HG03159 (cell line): Measurements from ENCODE around the gene TMEM183A.

ENCODE experiments used
- ATAC-seq: cut with Tn5 transposase; IDR thresholded peaks from one replicate; pipeline ENCODE4 v1.9.1; 2021; ENCODE audit warnings: mild to moderate bottlenecking, moderate library complexity; ENCODE audit not compliant: unreplicated experiment

The TMEM183A gene

DNA sequence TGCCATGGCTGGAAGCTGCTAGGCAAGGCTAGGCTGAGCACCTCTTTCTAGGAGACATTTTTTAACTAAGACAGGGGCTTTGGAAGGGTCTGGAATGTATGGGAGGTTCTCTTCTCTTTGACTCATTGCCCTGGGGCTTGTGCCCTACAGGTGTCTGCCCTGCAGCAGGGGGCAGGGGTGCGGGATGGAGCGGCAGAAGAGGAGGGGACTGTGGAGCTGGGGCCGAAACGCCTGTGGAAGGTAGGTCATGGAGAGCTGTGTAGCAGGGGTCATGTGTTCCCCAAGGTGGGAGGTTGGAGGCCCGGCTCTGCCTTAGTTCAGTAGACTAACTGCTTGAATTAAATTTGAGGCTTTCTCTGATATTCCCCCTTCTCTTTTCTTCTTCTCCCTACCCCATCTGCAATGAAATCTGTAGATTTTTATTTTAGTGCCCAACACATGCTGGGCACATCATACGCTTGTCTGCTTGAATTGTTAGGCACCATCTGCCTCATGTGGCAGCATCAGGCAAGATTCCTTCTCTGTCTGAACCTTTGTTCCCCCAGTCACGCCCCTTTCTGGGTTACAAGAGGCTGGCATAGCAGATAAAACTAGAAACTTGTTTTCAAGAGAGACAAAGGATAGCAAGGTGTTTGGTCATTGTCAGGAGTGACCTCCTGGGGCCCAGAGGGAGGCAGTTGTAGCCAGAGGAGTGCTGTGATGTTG, 37.5 kb downstream of the TMEM183A start:
- no peak for ATAC-seq

DNA sequence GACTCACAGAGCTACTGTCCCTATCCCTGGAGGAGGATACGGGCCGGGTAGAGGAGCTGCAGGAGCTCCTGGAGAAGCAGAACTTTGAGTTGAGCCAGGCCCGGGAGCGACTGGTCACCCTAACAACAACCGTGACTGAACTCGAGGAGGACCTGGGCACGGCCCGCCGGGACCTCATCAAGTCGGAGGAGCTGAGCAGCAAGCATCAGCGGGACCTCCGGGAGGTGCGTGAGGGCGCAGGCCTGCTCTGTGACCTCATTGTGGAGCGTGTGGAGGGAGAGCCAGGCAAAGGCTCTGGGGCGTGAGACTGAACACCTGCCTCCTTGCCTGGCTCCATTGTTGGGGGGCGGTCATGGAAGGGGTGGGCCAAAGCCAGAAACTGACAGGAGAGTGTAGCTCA, 38.2 kb downstream of the TMEM183A start:
- no peak for ATAC-seq

DNA sequence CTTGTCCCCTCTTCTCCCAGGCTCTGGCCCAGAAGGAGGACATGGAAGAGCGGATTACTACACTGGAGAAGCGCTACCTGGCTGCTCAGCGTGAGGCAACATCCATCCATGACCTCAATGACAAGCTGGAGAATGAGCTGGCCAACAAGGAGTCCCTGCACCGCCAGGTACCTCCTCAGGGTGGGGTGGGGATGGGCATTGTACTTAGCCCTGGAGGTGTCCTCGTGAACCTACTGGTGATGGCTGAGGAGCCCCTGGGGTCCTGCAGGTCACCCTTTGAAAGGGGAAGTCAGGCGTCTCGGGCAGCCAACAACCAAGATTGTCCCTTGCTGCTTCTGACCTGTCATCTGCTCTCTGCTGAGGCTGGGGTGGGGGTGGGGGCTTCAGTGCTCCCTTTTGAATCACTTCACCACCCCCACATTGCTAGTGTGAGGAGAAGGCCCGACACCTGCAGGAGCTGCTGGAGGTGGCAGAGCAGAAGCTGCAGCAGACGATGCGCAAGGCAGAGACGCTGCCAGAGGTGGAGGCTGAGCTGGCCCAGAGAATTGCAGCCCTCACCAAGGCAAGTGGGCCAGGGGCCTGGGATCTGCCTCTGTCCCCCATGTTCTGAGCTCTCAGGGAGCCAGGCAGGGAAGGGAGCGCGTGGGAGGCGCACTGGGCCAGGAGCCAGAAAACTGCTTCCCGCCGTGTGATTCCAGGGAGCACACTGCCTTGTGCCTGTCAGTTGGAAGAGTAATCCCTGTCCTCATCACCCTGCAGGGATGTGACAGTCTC, 38.8 kb downstream of the TMEM183A start:
- ATAC-seq = no peak

DNA sequence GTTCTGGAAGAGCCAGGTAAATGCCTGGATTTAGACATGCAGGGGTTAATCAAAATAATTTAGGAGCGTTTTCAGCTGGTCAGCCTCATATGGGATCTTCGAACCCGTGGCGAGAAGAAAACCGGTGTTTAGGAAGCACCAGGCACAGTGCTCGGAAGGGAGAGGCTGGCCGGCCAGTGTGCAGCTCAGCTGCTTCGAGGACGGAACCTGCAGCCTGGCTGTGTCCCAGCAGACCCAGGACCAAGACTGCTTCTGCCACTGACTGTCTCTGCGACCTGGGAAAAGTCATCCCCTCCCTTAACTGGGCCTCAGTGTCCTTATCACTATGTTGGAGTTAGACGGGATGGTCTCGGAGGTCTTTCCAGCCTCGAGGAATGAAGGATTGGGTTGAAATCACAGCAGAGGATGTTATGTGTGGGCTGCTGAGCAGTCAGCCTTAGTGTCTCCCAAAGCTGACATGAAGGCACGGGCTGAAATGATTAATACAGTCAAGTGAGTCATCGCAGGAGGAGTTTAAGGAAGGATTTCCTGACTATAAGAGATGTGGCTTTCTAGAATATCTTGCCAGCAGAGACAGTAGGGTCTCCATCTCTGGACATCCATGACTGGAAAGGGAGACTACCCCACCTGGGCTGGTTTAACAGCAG, 39.9 kb downstream of the TMEM183A start:
- no peak for ATAC-seq

DNA sequence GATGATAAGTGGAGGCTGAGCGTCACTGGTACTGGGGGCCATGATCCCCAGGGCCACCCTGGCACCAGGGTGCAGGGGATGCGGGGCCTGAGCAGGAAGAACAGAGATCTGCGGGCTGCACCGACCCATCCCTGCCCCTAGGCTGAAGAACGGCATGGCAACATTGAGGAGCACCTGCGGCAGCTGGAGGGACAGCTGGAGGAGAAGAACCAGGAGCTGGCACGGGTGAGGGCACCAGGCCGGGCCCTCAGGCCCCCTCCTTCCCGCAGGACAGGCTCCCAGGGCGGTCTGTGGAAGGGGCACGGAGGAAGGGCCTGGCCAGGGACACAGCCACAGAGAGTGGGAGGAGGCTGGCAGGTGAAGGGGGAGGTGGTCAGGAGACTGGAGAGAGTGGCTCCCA, 40.9 kb downstream of the TMEM183A start:
- ATAC-seq = no peak

DNA sequence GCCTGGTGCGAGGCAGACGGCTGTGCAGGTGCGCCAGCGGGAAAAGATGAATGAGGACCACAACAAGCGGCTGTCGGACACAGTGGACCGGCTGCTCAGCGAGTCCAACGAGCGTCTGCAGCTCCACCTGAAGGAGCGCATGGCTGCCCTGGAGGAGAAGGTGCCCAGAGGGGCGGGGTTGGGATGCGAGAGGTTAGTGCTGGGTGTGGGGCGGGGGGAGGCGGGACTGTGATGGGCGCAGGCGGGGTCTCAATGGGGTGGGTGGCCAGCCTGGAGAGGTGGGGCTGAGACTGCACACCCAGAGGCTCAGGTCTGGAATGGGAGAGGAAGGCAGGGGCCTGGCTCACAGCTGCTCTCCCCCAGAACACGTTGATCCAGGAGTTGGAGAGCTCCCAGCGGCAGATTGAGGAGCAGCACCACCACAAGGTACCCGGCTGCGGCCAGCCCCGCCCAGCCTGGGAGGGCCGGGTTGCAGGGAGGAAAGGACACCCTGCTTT, 41.4 kb downstream of the TMEM183A start:
- no peak for ATAC-seq

DNA sequence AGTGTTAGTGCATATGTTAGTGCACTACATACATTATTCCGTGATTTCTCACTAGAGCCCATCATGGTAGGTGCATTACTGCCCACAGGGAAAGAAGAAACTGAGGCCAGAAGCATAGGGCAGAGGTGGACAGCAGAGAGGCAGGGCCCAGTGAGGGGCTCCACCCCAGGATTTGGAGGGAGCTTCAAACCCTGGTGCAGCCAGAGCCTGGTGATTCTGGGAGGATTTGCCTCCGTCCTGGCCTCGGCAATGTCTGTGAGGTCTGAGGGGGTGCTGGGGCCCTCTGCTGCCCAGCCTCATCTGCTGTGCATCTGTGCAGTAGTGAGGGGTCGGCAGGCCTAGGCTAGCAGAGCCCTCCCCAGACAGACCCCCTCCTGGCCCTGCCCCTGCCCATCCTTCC, 41.9 kb downstream of the TMEM183A start:
- no peak for ATAC-seq

DNA sequence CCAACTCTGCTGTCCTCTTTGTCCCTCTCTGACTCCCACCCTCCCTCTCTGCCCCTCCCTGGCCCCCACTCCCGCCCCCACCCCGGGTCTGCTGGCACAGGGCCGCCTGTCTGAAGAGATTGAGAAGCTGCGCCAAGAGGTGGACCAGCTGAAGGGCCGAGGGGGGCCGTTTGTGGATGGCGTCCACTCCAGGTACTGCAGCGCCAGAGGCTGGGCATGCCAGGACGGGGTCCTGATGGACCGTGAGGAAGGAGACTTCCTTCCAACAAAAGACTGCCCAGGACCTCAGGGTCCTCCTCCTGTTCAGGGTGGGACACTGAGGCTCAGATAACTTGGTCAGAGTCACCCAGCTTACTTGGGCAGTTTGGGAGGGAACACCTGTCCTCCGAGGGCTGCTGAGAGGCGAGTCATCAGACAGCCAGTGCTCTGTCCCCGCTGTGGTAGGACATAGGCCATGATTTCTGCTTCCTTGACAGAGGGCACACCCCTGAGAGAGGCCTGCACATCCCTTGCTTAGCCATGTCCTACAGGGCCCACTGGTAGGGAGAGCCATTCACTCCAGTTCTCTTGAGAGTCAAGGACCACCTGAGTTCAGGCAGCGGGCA, 42.5 kb downstream of the TMEM183A start:
- ATAC-seq = no peak

DNA sequence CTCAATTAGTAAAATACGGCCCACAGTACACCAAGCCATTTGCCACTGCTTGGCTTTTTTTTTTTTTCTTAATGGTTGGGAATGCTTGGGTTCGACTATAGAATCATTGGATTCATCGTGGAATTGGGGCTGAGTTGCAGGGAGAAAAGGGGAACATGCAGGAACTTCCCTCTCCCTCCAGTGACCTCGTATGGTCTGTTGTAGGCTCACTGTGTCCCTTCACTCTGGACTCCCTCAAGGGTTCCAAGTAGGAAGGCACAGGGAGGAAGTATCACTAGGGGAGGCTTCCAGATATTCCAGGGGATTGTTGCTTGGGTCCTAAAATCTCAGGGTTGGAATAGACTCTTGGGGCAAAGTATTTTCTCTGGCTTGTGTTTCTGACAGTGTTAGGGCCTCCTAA, 43.7 kb downstream of the TMEM183A start:
- ATAC-seq = no peak

DNA sequence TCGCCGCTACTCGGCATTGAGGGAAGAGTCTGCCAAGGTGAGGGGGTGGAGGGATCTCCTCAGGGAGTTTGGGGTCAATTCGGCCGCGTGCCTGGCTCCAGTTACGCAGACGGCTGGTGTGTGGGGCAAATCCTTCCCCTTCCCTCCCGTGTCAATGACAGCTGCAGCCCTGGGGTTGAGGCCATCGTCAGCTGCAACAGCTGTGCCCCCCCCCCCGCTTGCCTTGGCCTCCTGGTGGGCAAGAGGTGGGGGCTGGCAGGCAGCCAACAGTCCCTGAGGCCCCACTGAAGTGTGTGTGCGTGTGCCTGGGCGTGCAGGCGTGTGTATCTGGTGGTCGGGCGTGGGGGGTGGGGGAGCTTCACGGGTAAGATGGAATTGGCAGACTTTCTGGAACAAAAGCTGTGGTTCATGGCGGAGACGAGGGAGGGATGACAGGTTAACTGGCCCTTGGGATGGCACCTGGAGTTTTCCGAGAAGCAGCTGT, 44.7 kb downstream of the TMEM183A start:
- ATAC-seq = no peak

DNA sequence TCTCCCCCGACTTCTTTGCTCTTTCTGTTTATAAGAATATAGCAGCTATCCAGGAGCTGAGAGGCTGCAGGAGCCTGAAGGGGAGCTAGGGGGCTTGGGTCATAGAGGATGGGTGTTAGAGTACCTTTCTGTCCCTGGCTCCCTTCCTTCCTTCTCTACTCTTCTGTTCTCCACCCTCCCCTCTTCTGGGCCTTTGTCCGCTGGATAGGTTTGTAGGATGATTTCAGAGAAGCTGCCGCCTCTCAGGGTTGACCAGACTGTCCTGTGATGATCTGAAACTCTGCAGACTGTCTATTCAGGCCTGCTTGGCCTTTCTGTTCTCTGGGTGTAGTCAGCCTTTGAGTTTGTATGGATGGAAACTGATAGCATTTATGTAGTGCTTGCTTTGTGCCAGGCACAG, 45.4 kb downstream of the TMEM183A start:
- no peak for ATAC-seq

DNA sequence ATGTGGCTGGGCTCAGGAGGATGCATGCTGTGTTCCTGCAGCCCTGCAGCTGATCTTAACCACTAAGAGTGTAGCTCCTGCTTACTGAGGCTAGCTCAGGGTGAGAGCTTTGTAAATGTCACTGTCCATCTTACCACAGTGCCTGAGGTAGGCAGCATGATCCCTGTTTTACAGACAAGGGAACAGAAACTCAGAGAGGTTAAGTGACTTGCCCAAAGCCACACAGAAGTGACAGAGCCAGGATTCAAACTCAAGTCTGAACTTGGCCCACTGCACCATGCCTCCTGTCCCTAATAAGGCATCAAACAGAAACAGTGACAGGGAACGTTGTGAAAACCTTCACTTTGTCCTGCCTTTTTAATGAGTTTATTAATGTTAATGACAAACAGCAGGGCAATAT, 47.0 kb downstream of the TMEM183A start:
- ATAC-seq = no peak

DNA sequence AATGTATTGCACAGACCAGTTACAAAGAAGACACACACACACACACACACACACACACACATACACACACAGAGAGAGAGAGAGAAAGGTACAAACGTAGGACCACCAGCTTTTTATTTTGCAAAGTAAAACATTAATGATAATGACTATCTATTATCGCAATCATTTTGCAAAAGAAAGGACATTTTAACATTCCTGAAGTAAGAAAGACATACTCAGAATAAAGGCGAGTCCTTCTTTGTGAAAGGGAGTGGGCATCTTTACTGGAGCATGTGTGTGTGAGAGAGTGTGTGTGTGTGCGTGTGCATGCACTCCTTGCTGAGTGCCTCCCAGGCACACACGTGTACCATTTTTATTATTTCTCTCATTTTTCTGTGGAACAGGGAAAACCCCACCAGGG, 47.5 kb downstream of the TMEM183A start:
- no peak for ATAC-seq

DNA sequence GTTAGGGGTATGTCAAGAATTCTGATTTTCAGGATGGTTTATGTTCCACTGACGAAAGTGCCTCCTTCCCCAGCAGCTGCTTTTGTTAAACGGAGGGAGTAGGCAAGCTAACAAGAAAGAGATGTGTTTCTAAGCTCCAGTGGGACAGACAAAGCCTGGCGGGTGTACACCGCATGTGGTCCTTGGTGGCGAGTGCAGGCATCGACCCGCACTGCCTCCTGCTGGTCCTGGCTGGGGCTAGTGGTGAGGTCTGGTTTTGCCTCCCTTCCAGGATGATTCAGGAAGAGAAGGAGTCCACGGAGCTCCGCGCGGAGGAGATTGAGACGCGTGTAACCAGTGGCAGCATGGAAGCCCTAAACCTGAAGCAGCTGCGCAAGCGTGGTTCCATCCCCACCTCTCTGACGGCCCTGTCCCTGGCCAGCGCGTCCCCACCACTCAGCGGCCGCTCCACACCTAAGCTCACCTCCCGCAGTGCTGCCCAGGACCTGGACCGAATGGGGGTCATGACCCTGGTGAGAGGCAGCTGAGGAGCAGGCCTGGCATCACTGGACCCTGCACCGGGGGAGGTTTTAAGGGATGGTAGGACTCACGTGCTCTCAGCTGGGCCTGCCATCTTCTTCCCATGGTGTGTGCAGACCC, 48.1 kb downstream of the TMEM183A start:
- ATAC-seq = no peak

DNA sequence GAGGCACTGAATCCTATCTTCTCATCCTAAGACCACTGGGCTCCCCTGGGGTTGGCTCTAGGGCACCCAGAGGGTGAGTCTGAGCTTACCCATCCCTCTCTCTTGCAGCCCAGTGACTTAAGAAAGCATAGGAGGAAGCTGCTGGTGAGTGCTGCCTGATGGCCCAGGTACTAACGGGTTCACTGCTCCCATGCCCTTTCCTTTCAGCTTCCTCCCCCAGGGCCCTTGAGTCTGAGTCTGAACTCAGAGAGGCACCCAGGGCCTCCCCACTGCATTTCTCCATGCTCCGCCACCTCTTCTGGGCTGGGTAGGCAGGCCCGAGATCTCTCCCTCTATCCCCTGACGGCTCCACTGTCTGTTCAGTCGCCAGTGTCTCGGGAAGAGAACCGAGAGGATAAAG, 48.8 kb downstream of the TMEM183A start:
- no peak for ATAC-seq

DNA sequence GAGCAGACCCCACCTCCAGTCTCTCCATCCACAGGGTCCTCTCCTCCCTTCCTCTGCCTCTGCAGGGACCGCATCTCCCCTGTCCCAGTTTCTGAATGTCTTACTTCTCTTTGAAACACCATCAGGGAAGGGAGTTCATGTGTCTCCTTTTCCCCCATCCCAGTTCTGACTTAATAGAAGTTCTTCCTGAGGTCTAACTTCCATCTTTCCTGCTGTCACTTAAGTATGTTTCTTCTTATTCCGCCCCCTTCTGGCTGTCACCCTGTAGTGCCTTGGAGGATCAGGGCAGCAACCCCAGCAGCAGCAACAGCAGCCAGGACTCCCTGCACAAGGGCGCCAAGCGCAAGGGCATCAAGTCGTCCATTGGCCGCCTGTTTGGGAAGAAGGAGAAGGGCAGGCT, 49.3 kb downstream of the TMEM183A start:
- no peak for ATAC-seq

DNA sequence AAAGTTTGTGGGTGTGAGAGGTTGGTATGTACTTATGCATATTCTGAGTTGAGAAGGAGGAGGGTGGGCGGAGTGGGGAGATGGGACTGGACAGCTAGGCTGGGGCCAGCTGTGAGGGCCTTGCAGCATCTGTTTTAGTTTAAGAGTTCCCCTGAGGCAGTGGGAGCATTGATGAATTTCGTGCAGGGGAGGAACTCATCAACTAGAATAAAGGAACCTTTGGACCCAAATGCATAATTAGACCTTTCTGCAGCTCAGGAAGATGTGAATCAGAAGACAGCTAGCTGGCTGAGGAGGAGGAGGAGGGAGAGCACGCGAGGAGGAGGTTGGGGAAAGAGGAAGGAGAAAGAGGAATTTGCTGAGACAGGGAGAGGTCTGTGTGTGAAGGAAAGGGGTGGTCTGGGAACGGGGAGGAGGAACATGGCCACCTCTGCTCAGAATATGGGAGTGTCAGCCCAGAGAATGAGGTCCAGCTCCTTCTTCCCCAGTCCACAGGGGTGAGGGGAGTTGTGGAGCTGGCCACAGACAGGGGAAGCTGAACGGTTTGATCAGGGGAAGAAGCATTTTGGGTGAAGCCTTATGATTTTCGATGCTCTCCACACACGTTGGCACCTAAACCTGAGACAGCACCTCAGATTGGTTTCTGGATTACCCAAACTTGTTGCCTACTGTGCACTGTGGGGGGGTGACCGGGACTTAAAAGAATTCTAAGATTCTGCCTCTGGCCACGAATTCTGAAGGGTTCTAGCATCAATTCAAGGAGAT, 50.9 kb downstream of the TMEM183A start:
- ATAC-seq = no peak

DNA sequence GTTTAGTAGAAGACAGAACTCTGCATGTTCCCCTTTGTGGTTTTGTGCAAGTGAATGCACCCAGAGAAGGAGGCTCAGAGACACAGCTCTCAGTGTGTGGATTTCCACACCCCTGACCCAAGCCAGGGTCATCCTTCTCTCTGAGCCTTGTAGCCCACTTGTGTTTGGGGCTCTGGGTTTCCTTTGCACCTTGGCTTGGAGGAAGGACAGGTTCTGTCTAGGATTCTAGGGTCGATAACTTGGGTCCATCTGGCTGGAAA, 51.4 kb downstream of the TMEM183A start:
- ATAC-seq = no peak

DNA sequence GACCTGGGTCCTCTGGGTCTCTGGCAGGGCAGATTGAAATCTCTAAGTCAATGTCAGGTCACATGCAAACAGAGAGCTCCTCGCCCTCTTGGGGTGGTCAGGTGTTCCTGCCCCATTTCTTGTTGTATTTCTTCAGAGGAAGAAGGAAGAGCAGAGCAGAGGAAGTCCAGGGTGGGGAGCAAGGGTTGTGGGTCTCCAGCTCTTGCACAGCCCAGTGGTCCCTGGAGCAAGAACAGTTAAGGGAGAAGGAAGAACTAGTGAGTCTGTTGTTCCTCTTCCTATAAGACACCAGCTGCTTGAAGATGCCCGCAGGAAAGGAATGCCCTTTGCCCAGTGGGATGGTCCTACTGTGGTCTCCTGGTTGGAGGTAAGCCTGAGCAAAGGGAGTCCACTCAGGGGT, 52.3 kb downstream of the TMEM183A start:
- ATAC-seq = no peak

DNA sequence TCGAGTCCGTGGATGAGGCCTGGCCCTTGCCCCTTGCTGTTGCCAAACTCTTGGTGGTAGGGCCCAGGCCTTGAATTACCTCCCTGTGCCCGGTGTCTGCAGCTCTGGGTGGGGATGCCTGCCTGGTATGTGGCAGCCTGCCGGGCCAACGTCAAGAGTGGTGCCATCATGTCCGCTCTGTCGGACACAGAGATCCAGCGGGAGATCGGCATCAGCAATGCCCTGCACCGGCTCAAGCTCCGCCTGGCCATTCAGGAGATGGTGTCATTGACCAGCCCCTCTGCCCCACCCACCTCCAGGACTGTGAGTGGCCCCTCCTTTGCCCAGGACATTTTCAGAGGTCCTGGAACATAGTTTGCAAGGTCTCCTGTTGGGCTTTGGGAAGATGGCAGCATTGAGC, 52.9 kb downstream of the TMEM183A start:
- no peak for ATAC-seq
